Measurements from ENCODE around the gene SRCIN1. TPM values are rescaled to one million over a fixed set of nuclear protein-coding genes. Genes with fewer than 3 reads are reported as not detected.

SRCIN1 gene
- total RNA-seq, 3 donors from 2014 or later, result 4.2 to 10.8 (median 8.8) TPM

GRCh38 chr17:38604479-38605403 is 1.0 kb downstream of the SRCIN1 start:
- Histone ChIP-seq H3K9me3 (no peaks in the 10 kb centered on the region), H3K27ac (no peak overlapping the region), H3K4me3 (peak overlapping the region in 2 of 3 donors; percentile 63 to 83), H3K4me1 (peaks cover 0 to 20% of the 10 kb centered on the region in 2 donors), H3K27me3 (peaks cover 0 to 25% of the 10 kb centered on the region in 2 donors), H3K36me3 (no peaks in the 10 kb centered on the region)
- no peak for TF ChIP-seq CTCF (IDR thresholded peaks at IDR 0.05)
- TF ChIP-seq POLR2A (IDR thresholded peaks at IDR 0.05), result no peak
- no peak for TF ChIP-seq POLR2AphosphoS5 (IDR thresholded peaks at IDR 0.05)
- no peak for DNase-seq (ENCODE audit: low spot score in 2 of 2)
- intact Hi-C loops (cut with DNase I; ENCODE audit: low total_unique reads), result no loop called here

- no peak overlapping the region for H3K27ac ChIP-seq
- peaks cover 0 to 18% of the 10 kb centered on the region in 2 donors for H3K27me3 ChIP-seq
- DNase-seq (ENCODE audit: low spot score in 2 of 2), result no peak
- intact Hi-C loops (cut with DNase I; ENCODE audit: low total_unique reads), result no loop called here
- H3K4me1 ChIP-seq, result peaks cover 0 to 20% of the 10 kb centered on the region in 2 donors
- TF ChIP-seq CTCF (IDR thresholded peaks at IDR 0.05), result no peak
- no peak for TF ChIP-seq POLR2A (IDR thresholded peaks at IDR 0.05)
- TF ChIP-seq POLR2AphosphoS5 (IDR thresholded peaks at IDR 0.05), result no peak
- no peak overlapping the region for H3K4me3 ChIP-seq
- no peaks in the 10 kb centered on the region for H3K36me3 ChIP-seq
- no peaks in the 10 kb centered on the region for H3K9me3 ChIP-seq
Observed at GRCh38 chr17:38603786-38604478, 1.8 kb downstream of the SRCIN1 start.

- TF ChIP-seq POLR2A (IDR thresholded peaks at IDR 0.05) (no peak), POLR2AphosphoS5 (IDR thresholded peaks at IDR 0.05) (no peak), CTCF (IDR thresholded peaks at IDR 0.05) (no peak)
- H3K9me3 ChIP-seq, result no peaks in the 10 kb centered on the region
- no peak overlapping the region for H3K4me3 ChIP-seq
- H3K27ac ChIP-seq, result no peak overlapping the region
- intact Hi-C loops (cut with DNase I; ENCODE audit: low total_unique reads), result no loop called here
- DNase-seq (ENCODE audit: low spot score in 2 of 2), result no peak
- H3K27me3 ChIP-seq, result peaks cover 0 to 13% of the 10 kb centered on the region in 2 donors
- H3K36me3 ChIP-seq, result no peaks in the 10 kb centered on the region
- peaks cover 0 to 18% of the 10 kb centered on the region in 2 donors for H3K4me1 ChIP-seq
Observed at GRCh38 chr17:38602956-38603785, 2.6 kb downstream of the SRCIN1 start.

GRCh38 chr17:38602453-38602852 is 3.3 kb downstream of the SRCIN1 start:
- Histone ChIP-seq H3K27me3 (peaks cover 0 to 7% of the 10 kb centered on the region in 2 donors), H3K27ac (peak overlapping the region in 1 of 2 donors; percentile 25), H3K4me1 (peaks cover 0 to 17% of the 10 kb centered on the region in 2 donors), H3K4me3 (peak overlapping the region in 1 of 3 donors; percentile 40), H3K9me3 (no peaks in the 10 kb centered on the region), H3K36me3 (no peaks in the 10 kb centered on the region)
- DNase-seq (ENCODE audit: low spot score in 2 of 2), result no peak
- intact Hi-C loops (cut with DNase I; ENCODE audit: low total_unique reads), result no loop called here
- no peak for TF ChIP-seq POLR2A (IDR thresholded peaks at IDR 0.05)
- TF ChIP-seq CTCF (IDR thresholded peaks at IDR 0.05), result no peak
- TF ChIP-seq POLR2AphosphoS5 (IDR thresholded peaks at IDR 0.05), result no peak

Data from breast epithelium (tissue), 4 donors.